ENCODE data around the gene CHGA. TPM values are rescaled to one million over a fixed set of nuclear protein-coding genes. Genes with fewer than 3 reads are reported as not detected.

CHGA gene
- total RNA-seq, 1 experiment from 2014 or later, result not detected

DNA sequence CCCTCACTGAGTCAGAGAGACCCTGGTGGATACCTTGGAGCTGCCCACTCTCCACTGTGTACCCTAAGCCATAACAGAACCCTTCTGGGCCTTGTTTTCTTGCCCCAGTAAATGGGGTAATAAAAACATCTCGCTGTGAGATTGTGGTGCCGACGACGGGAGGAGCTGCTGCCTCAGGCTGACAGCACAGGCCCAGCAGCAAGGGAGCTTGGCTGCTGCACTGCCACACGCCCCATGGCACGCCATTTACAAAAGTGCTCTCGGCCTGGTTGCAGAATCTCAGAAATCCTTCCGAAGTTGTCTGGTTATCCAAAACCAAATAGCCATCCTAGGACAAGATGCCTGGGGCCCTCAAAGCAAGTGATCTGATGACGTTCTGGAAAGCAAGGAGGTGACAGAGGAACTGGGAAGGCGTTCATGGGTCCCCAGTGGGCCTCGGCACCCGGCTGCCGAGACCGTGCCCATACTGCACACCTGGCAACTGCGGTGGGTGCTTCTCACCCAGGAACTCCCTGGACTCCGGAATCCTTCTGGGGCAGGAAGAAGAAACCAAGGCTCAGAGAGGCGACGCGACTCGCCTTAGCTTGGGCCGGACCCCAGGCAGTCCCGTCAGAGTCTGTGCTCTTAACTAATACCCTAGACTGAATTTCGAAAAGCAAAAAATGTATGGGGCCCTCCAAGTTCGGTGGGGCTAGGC is 26.7 kb downstream of the CHGA start (continued):
- TF ChIP-seq, protein P1, sequence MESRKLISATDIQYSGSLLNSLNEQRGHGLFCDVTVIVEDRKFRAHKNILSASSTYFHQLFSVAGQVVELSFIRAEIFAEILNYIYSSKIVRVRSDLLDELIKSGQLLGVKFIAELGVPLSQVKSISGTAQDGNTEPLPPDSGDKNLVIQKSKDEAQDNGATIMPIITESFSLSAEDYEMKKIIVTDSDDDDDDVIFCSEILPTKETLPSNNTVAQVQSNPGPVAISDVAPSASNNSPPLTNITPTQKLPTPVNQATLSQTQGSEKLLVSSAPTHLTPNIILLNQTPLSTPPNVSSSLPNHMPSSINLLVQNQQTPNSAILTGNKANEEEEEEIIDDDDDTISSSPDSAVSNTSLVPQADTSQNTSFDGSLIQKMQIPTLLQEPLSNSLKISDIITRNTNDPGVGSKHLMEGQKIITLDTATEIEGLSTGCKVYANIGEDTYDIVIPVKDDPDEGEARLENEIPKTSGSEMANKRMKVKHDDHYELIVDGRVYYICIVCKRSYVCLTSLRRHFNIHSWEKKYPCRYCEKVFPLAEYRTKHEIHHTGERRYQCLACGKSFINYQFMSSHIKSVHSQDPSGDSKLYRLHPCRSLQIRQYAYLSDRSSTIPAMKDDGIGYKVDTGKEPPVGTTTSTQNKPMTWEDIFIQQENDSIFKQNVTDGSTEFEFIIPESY (IDR thresholded peaks at IDR 0.05; ENCODE audit: extremely low read depth, insufficient replicate concordance, low read length), result no peak
- TF ChIP-seq EZH2 (IDR thresholded peaks at IDR 0.05), result no peak
- TF ChIP-seq RAD21 (IDR thresholded peaks at IDR 0.05; ENCODE audit: low read depth), result no peak
- TF ChIP-seq EGR1 (IDR thresholded peaks at IDR 0.05; ENCODE audit: low read depth), result no peak
- TF ChIP-seq CBX3 (IDR thresholded peaks at IDR 0.05; ENCODE audit: low read depth), result no peak
- TF ChIP-seq POLR2A (IDR thresholded peaks at IDR 0.05; ENCODE audit: borderline replicate concordance, extremely low read depth, insufficient read depth, insufficient read length), result no peak
- TF ChIP-seq ZNF274 (IDR thresholded peaks at IDR 0.05; ENCODE audit: low read depth, low read length), result no peak
- no peak for TF ChIP-seq ZFX (IDR thresholded peaks at IDR 0.05)

- H3K9me2 ChIP-seq (ENCODE audit: insufficient read depth), result no peaks in the 10 kb centered on the region
- ATAC-seq (no peak), DNase-seq (ENCODE audit: low read depth, low spot score) (no peak)
- no peaks in the 10 kb centered on the region for H3K9me3 ChIP-seq (ENCODE audit: control insufficient read depth in 1 of 2, insufficient read depth in 1 of 2, low read depth in 1 of 2, low read length in 2 of 2)
- no TSS peak for BruUV-seq (replicated peaks)
- H3K4me1 ChIP-seq (ENCODE audit: control insufficient read depth in 1 of 2, insufficient read depth in 2 of 2, low read length in 2 of 2), result peaks cover 11 to 18% of the 10 kb centered on the region in 2 experiments
- POLR2A ChIA-PET, result no interaction called here
- H3K4me2 ChIP-seq (ENCODE audit: low read length), result no peak overlapping the region
- H3K27ac ChIP-seq (ENCODE audit: low read depth, low read length), result no peak overlapping the region
- intact Hi-C loops (cut with micrococcal nuclease), result loop anchor here (10.0 kb wide), 1 partner anchor 955 kb away; no protein-coding TSS in a partner anchor
- CTCF ChIA-PET, result no interaction called here
- H3K4me3 ChIP-seq (replicated peaks in 1 of 2; ENCODE audit: low read depth in 1 of 2, low read length in 2 of 2), result no peak overlapping the region
- H3K79me2 ChIP-seq (ENCODE audit: insufficient read depth, low read length), result no peaks in the 10 kb centered on the region
- no peaks in the 10 kb centered on the region for H3K27me3 ChIP-seq (ENCODE audit: insufficient read depth, low read length)
- H3K36me3 ChIP-seq (ENCODE audit: control insufficient read depth in 1 of 2, insufficient read depth in 2 of 2, low read length in 2 of 2), result no peaks in the 10 kb centered on the region
- RAD21 ChIA-PET (ENCODE audit: low non-redundant PET in 1 of 2, low total read pairs in 2 of 2, uncharacterized antibody in 2 of 2, unreplicated experiment in 2 of 2), result no interaction called here
- no peaks in the 10 kb centered on the region for H4K20me1 ChIP-seq (ENCODE audit: insufficient read depth)
- H3K9ac ChIP-seq (ENCODE audit: low read length), result no peak overlapping the region
- TF ChIP-seq CBX3 (IDR thresholded peaks at IDR 0.05; ENCODE audit: low read depth), result no peak
- TF ChIP-seq ATF3 (IDR thresholded peaks at IDR 0.05), result no peak
- TF ChIP-seq, protein P2, sequence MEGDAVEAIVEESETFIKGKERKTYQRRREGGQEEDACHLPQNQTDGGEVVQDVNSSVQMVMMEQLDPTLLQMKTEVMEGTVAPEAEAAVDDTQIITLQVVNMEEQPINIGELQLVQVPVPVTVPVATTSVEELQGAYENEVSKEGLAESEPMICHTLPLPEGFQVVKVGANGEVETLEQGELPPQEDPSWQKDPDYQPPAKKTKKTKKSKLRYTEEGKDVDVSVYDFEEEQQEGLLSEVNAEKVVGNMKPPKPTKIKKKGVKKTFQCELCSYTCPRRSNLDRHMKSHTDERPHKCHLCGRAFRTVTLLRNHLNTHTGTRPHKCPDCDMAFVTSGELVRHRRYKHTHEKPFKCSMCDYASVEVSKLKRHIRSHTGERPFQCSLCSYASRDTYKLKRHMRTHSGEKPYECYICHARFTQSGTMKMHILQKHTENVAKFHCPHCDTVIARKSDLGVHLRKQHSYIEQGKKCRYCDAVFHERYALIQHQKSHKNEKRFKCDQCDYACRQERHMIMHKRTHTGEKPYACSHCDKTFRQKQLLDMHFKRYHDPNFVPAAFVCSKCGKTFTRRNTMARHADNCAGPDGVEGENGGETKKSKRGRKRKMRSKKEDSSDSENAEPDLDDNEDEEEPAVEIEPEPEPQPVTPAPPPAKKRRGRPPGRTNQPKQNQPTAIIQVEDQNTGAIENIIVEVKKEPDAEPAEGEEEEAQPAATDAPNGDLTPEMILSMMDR (IDR thresholded peaks at IDR 0.05 in 2 of 3, conservative IDR thresholded peaks at IDR 0.05 in 1 of 3; ENCODE audit: borderline replicate concordance in 1 of 3, insufficient read depth in 1 of 3, low read depth in 2 of 3, low read length in 2 of 3), result no peak
- TF ChIP-seq ZFX (IDR thresholded peaks at IDR 0.05), result no peak
- no peak for TF ChIP-seq EZH2 (IDR thresholded peaks at IDR 0.05)
- no peak for TF ChIP-seq CEBPB (IDR thresholded peaks at IDR 0.05; ENCODE audit: low read depth)
- no peak for TF ChIP-seq SP1 (IDR thresholded peaks at IDR 0.05; ENCODE audit: low read depth)
- TF ChIP-seq SRF (IDR thresholded peaks at IDR 0.05; ENCODE audit: low read depth), result no peak
- TF ChIP-seq YY1 (IDR thresholded peaks at IDR 0.05; ENCODE audit: extremely low read depth, insufficient replicate concordance, low read depth, low read length), result no peak
- TF ChIP-seq MAX (IDR thresholded peaks at IDR 0.05), result no peak
- TF ChIP-seq REST (IDR thresholded peaks at IDR 0.05; ENCODE audit: low read depth), result no peak
- TF ChIP-seq ELF1 (IDR thresholded peaks at IDR 0.05; ENCODE audit: borderline replicate concordance, low read depth), result no peak
- no peak for TF ChIP-seq ZNF274 (IDR thresholded peaks at IDR 0.05; ENCODE audit: low read depth, low read length)
- TF ChIP-seq EZH2phosphoT487 (IDR thresholded peaks at IDR 0.05; ENCODE audit: borderline replicate concordance), result no peak
- H2AFZ ChIP-seq (ENCODE audit: low read depth, low read length, poor library complexity, severe bottlenecking), result no peak overlapping the region
Observed at GRCh38 chr14:92950193-92950540, 27.2 kb downstream of the CHGA start.

All from HCT116 (cell line).